ENCODE results near the gene PPP1R15B. TPM values are rescaled to one million over a fixed set of nuclear protein-coding genes. Genes with fewer than 3 reads are reported as not detected.

PPP1R15B gene
- total RNA-seq, 1 experiment from 2014 or later = 69.3 TPM

- H3K27me3 ChIP-seq (ENCODE audit: insufficient read depth, low read length) = no peaks in the 10 kb centered on the region
- no peaks in the 10 kb centered on the region for H3K79me2 ChIP-seq (ENCODE audit: insufficient read depth, low read length)
- DNase-seq (ENCODE audit: low read depth, low spot score) = no peak
- no peak for ATAC-seq
- no peak overlapping the region for H3K9ac ChIP-seq (ENCODE audit: low read length)
- no peak overlapping the region for H2AFZ ChIP-seq (ENCODE audit: low read depth, low read length, poor library complexity, severe bottlenecking)
- H3K4me1 ChIP-seq (ENCODE audit: control insufficient read depth in 1 of 2, insufficient read depth in 2 of 2, low read length in 2 of 2) = no peaks in the 10 kb centered on the region
- no peak overlapping the region for H3K4me3 ChIP-seq (replicated peaks in 1 of 2; ENCODE audit: low read depth in 1 of 2, low read length in 2 of 2)
- ChIA-PET RAD21 (ENCODE audit: low non-redundant PET in 1 of 2, low total read pairs in 2 of 2, uncharacterized antibody in 2 of 2, unreplicated experiment in 2 of 2) (no interaction called here), CTCF (no interaction called here), POLR2A (no interaction called here)
- no peak overlapping the region for H3K27ac ChIP-seq (ENCODE audit: low read depth, low read length)
- H4K20me1 ChIP-seq (ENCODE audit: insufficient read depth) = no peaks in the 10 kb centered on the region
- no TSS peak for BruUV-seq (replicated peaks)
- intact Hi-C loops (cut with micrococcal nuclease) = no loop called here
- H3K9me3 ChIP-seq (ENCODE audit: control insufficient read depth in 1 of 2, insufficient read depth in 1 of 2, low read depth in 1 of 2, low read length in 2 of 2) = no peaks in the 10 kb centered on the region
- H3K9me2 ChIP-seq (ENCODE audit: insufficient read depth) = no peaks in the 10 kb centered on the region
- no peak overlapping the region for H3K4me2 ChIP-seq (ENCODE audit: low read length)
- H3K36me3 ChIP-seq (ENCODE audit: control insufficient read depth in 1 of 2, insufficient read depth in 2 of 2, low read length in 2 of 2) = no peaks in the 10 kb centered on the region; a peak in 1 of 4 replicates
- TF ChIP-seq, protein P1, sequence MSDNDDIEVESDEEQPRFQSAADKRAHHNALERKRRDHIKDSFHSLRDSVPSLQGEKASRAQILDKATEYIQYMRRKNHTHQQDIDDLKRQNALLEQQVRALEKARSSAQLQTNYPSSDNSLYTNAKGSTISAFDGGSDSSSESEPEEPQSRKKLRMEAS (IDR thresholded peaks at IDR 0.05) = no peak
- TF ChIP-seq POLR2AphosphoS5 (IDR thresholded peaks at IDR 0.05; ENCODE audit: low read depth, low read length) = no peak
- TF ChIP-seq EGR1 (IDR thresholded peaks at IDR 0.05; ENCODE audit: low read depth) = no peak
- TF ChIP-seq CBX3 (IDR thresholded peaks at IDR 0.05; ENCODE audit: low read depth) = no peak
- no peak for TF ChIP-seq EZH2 (IDR thresholded peaks at IDR 0.05)
- TF ChIP-seq ZBTB33 (IDR thresholded peaks at IDR 0.05; ENCODE audit: extremely low read depth, insufficient replicate concordance, low read length) = no peak
Observed at GRCh38 chr1:204459706-204460105, 48.1 kb upstream of the PPP1R15B start.

DNA sequence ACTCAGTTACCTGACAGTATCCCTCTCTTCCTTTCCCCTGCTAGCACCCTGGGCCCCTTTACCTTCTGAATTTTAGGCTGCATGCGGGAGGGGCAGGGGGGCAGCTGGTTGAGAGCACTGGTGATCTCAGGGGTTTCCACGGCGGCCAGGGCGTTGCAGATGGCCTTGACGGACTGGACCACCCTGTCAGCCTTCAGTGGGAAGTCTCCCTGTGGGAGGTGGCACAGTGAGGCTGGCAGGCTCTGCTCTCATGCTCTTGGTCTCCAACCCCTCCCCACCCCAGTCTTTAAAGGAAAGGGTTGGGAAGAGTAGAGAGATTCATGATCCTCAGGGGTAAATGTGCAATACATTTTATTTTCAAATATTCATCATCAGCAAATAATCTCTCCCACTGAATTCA, 46.0 kb upstream of the PPP1R15B start:
- Histone ChIP-seq H3K4me1 (ENCODE audit: control insufficient read depth in 1 of 2, insufficient read depth in 2 of 2, low read length in 2 of 2) (no peaks in the 10 kb centered on the region), H3K27me3 (ENCODE audit: insufficient read depth, low read length) (no peaks in the 10 kb centered on the region), H3K79me2 (ENCODE audit: insufficient read depth, low read length) (no peaks in the 10 kb centered on the region), H3K4me3 (replicated peaks in 1 of 2; ENCODE audit: low read depth in 1 of 2, low read length in 2 of 2) (no peak overlapping the region), H3K36me3 (ENCODE audit: control insufficient read depth in 1 of 2, insufficient read depth in 2 of 2, low read length in 2 of 2) (no peaks in the 10 kb centered on the region; a peak in 1 of 4 replicates), H3K9ac (ENCODE audit: low read length) (no peak overlapping the region), H3K9me2 (ENCODE audit: insufficient read depth) (no peaks in the 10 kb centered on the region), H4K20me1 (ENCODE audit: insufficient read depth) (no peaks in the 10 kb centered on the region), H2AFZ (ENCODE audit: low read depth, low read length, poor library complexity, severe bottlenecking) (no peak overlapping the region), H3K4me2 (ENCODE audit: low read length) (no peak overlapping the region), H3K9me3 (ENCODE audit: control insufficient read depth in 1 of 2, insufficient read depth in 1 of 2, low read depth in 1 of 2, low read length in 2 of 2) (no peaks in the 10 kb centered on the region), H3K27ac (ENCODE audit: low read depth, low read length) (no peak overlapping the region)
- POLR2A ChIA-PET = no interaction called here
- DNase-seq (ENCODE audit: low read depth, low spot score) = no peak
- no peak for ATAC-seq
- CTCF ChIA-PET = interaction anchor here (2.4 kb wide), 1 partner anchor 12 kb away, joined by 7 read pairs; no protein-coding TSS in a partner anchor
- no peak for TF ChIP-seq CEBPB (IDR thresholded peaks at IDR 0.05; ENCODE audit: low read depth)
- TF ChIP-seq, protein P2, sequence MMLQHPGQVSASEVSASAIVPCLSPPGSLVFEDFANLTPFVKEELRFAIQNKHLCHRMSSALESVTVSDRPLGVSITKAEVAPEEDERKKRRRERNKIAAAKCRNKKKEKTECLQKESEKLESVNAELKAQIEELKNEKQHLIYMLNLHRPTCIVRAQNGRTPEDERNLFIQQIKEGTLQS (IDR thresholded peaks at IDR 0.05) = no peak
- no TSS peak for BruUV-seq (replicated peaks)
- intact Hi-C loops (cut with micrococcal nuclease) = no loop called here
- RAD21 ChIA-PET (ENCODE audit: low non-redundant PET in 1 of 2, low total read pairs in 2 of 2, uncharacterized antibody in 2 of 2, unreplicated experiment in 2 of 2) = no interaction called here

Data from HCT116 (cell line).